HEK293 (cell line): ENCODE results near the gene TSSK3.
A peak's percentile ranks its signal among the peaks of the same experiment; 100 is the strongest.

ENCODE experiments used
- CTCF ChIA-PET: fragments of 350-600 bp; formaldehyde crosslinking; extraction: SDS; loops from one replicate; lab custom pipeline; 2021; ENCODE audit warnings: antibody characterized with exemption; lab: Yijun Ruan, JAX
- POLR2A ChIA-PET: fragments of 300-600 bp; formaldehyde crosslinking; extraction: SDS; loops from one replicate; lab custom pipeline; 2020; ENCODE audit warnings: antibody characterized with exemption, inconsistent platforms; lab: Yijun Ruan, JAX
- H3K27ac ChIP-seq: fragments of 200-500 bp; sonication (Bioruptor generic); 2 replicates; pipeline ENCODE4 v1.5.1; 2014; ENCODE audit warnings: low read depth, low read length, control low read depth, inconsistent platforms; ENCODE audit errors: extremely low read depth
- H3K36me3 ChIP-seq, 2 experiments: fragments of 200-500 bp in 1 of 2; sonication (Bioruptor generic) in 1 of 2; 1 replicate in 1 of 2; 2 replicates in 1 of 2; pipeline ENCODE4 v1.5.1; 2014 to 2017; ENCODE audit warnings: inconsistent platforms in 2 of 2, low read length in 2 of 2; ENCODE audit not compliant: control insufficient read depth in 2 of 2, insufficient read depth in 1 of 2
- H3K4me1 ChIP-seq: fragments of 200-500 bp; sonication (Bioruptor generic); 2 replicates; pipeline ENCODE4 v1.5.1; 2014; ENCODE audit warnings: mild to moderate bottlenecking, low read length, inconsistent platforms; ENCODE audit not compliant: control insufficient read depth, insufficient read depth
- H3K4me3 ChIP-seq: 2 replicates; pipeline ENCODE4 v1.5.1; 2011; ENCODE audit warnings: low read depth, mild to moderate bottlenecking, control low read depth, low read length, moderate library complexity
- H3K9me3 ChIP-seq: fragments of 200-500 bp; sonication (Bioruptor generic); 2 replicates; pipeline ENCODE4 v1.5.1; 2014; ENCODE audit warnings: low read depth, low read length, inconsistent platforms; ENCODE audit not compliant: control insufficient read depth, insufficient read depth
- AEBP2 ChIP-seq: fragments of 450-650 bp; formaldehyde crosslinking; IDR thresholded peaks from 2 replicates; pipeline ENCODE4 v1.5.1; 2016; ENCODE audit warnings: missing biosample characterization, missing genetic modification characterization, borderline replicate concordance
- ATF2 ChIP-seq: fragments of 450-650 bp; formaldehyde crosslinking; IDR thresholded peaks from 2 replicates; pipeline ENCODE4 v1.5.1; 2016; ENCODE audit warnings: missing biosample characterization, missing genetic modification characterization, low read depth
- GFI1B ChIP-seq: fragments of 450-650 bp; formaldehyde crosslinking; IDR thresholded peaks from 2 replicates; pipeline ENCODE4 v1.5.1; 2016; ENCODE audit warnings: missing biosample characterization, missing genetic modification characterization
- GLIS1 ChIP-seq: fragments of 450-650 bp; formaldehyde crosslinking; IDR thresholded peaks from 2 replicates; pipeline ENCODE4 v1.5.1; 2016; ENCODE audit warnings: missing biosample characterization, missing genetic modification characterization
- HIC1 ChIP-seq: fragments of 450-650 bp; formaldehyde crosslinking; IDR thresholded peaks from 2 replicates; pipeline ENCODE4 v1.5.1; 2016; ENCODE audit warnings: missing biosample characterization, missing genetic modification characterization
- KLF1 ChIP-seq: fragments of 450-650 bp; formaldehyde crosslinking; IDR thresholded peaks from 2 replicates; pipeline ENCODE4 v1.5.1; 2016; ENCODE audit warnings: missing biosample characterization, missing genetic modification characterization
- REST ChIP-seq: fragments of 450-650 bp; formaldehyde crosslinking; IDR thresholded peaks from 2 replicates; pipeline ENCODE4 v1.5.1; 2016; ENCODE audit warnings: missing biosample characterization, missing genetic modification characterization
- ZBTB17 ChIP-seq: fragments of 450-650 bp; formaldehyde crosslinking; IDR thresholded peaks from 2 replicates; pipeline ENCODE4 v1.5.1; 2016; ENCODE audit warnings: missing biosample characterization, missing genetic modification characterization
- ZBTB49 ChIP-seq: fragments of 450-650 bp; formaldehyde crosslinking; IDR thresholded peaks from 2 replicates; pipeline ENCODE4 v1.5.1; 2016; ENCODE audit warnings: missing biosample characterization, missing genetic modification characterization, low read depth
- ZFP37 ChIP-seq: fragments of 450-650 bp; formaldehyde crosslinking; IDR thresholded peaks from 2 replicates; pipeline ENCODE4 v1.5.1; 2016; ENCODE audit warnings: missing biosample characterization, missing genetic modification characterization
- ZNF211 ChIP-seq: fragments of 450-650 bp; formaldehyde crosslinking; IDR thresholded peaks from 2 replicates; pipeline ENCODE4 v1.5.1; 2016; ENCODE audit warnings: low read depth, missing biosample characterization, missing genetic modification characterization
- ZNF24 ChIP-seq: fragments of 450-650 bp; formaldehyde crosslinking; IDR thresholded peaks from 2 replicates; pipeline ENCODE4 v1.5.1; 2016; ENCODE audit warnings: missing biosample characterization, missing genetic modification characterization
- ZNF585B ChIP-seq: fragments of 450-650 bp; formaldehyde crosslinking; IDR thresholded peaks from 2 replicates; pipeline ENCODE4 v1.5.1; 2016; ENCODE audit warnings: missing biosample characterization, missing genetic modification characterization
- ZNF701 ChIP-seq: fragments of 450-650 bp; formaldehyde crosslinking; IDR thresholded peaks from 2 replicates; pipeline ENCODE4 v1.5.1; 2016; ENCODE audit warnings: missing biosample characterization, missing genetic modification characterization
- ZNF768 ChIP-seq: fragments of 450-650 bp; formaldehyde crosslinking; IDR thresholded peaks from 2 replicates; pipeline ENCODE4 v1.5.1; 2018; ENCODE audit warnings: missing biosample characterization, mild to moderate bottlenecking, missing genetic modification characterization
- TF ChIP-seq, protein P1 (sequence below): fragments of 450-650 bp; formaldehyde crosslinking; IDR thresholded peaks from 2 replicates; pipeline ENCODE4 v1.5.1; 2017; ENCODE audit warnings: missing biosample characterization, mild to moderate bottlenecking, missing genetic modification characterization, moderate library complexity
- TF ChIP-seq, protein P2 (sequence below): fragments of 450-650 bp; formaldehyde crosslinking; IDR thresholded peaks from 2 replicates; pipeline ENCODE4 v1.5.1; 2017; ENCODE audit warnings: missing biosample characterization, missing genetic modification characterization

The TSSK3 gene

GRCh38 chr1:32337855-32338636 lies 24.3 kb upstream of the TSSK3 start:
- ChIA-PET POLR2A (interaction anchor here (0.6 to 5.8 kb wide), 4 partner anchors 9 to 78 kb away, joined by 4 to 100 read pairs (median 22); partner anchors contain the start of gene BSDC1), CTCF (interaction anchor here (0.6 kb wide), 2 partner anchors 256 to 271 kb away, joined by 3 to 5 read pairs; no protein-coding TSS in a partner anchor)
- Histone ChIP-seq H3K4me1 (no peaks in the 10 kb centered on the region), H3K27ac (no peak overlapping the region), H3K9me3 (no peaks in the 10 kb centered on the region), H3K36me3 (peaks cover 0 to 20% of the 10 kb centered on the region in 2 experiments; a peak in 1 of 3 replicates), H3K4me3 (no peak overlapping the region)
- TF ChIP-seq ATF2 (tag by site-specific recombination) (no peak), ZNF585B (tag by site-specific recombination) (no peak), HIC1 (tag by site-specific recombination) (0 out of 2 replicates have a peak, but pooled peaks have one; percentile 20), AEBP2 (tag by site-specific recombination) (no peak)
- TF ChIP-seq, protein P1, sequence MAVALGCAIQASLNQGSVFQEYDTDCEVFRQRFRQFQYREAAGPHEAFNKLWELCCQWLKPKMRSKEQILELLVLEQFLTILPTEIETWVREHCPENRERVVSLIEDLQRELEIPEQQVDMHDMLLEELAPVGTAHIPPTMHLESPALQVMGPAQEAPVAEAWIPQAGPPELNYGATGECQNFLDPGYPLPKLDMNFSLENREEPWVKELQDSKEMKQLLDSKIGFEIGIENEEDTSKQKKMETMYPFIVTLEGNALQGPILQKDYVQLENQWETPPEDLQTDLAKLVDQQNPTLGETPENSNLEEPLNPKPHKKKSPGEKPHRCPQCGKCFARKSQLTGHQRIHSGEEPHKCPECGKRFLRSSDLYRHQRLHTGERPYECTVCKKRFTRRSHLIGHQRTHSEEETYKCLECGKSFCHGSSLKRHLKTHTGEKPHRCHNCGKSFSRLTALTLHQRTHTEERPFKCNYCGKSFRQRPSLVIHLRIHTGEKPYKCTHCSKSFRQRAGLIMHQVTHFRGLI (tag by site-specific recombination), result peak; percentile 58; the same call in 1 of the 2 replicates

DNA sequence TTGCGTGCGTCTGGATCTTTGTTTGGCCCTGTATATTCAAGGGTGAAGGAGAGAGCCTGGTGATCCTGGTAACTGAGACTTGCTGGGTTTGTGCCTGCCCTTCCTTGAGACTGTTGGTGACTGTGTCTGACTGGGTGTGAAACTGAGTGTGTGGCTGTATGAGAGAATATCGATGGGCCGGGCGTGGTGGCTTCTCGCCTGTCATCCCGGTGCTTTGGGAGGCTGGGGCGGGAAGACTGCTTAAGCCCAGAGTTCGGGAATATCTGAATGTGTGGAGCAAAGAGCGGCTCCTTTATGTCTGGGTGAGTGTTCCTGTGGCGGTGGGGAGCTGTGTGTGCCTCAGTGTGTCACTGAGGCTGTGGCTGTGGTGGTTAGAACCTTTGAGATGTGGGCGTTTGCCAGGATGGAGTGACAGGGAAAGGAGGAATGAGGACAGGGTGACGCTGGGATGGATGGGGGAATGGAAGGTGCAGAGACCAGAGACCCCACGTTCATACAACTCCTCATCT lies 23.6 kb upstream of the TSSK3 start:
- POLR2A ChIA-PET, result no interaction called here
- H3K4me1 ChIP-seq, result no peaks in the 10 kb centered on the region
- TF ChIP-seq ZFP37 (tag by site-specific recombination), result no peak
- TF ChIP-seq GLIS1 (tag by site-specific recombination), result no peak
- no peak for TF ChIP-seq GFI1B (tag by site-specific recombination)
- TF ChIP-seq KLF1 (tag by site-specific recombination), result no peak
- TF ChIP-seq ZBTB17 (tag by site-specific recombination), result no peak
- no peak for TF ChIP-seq ZNF24
- TF ChIP-seq ZNF768, result no peak
- TF ChIP-seq, protein P2, sequence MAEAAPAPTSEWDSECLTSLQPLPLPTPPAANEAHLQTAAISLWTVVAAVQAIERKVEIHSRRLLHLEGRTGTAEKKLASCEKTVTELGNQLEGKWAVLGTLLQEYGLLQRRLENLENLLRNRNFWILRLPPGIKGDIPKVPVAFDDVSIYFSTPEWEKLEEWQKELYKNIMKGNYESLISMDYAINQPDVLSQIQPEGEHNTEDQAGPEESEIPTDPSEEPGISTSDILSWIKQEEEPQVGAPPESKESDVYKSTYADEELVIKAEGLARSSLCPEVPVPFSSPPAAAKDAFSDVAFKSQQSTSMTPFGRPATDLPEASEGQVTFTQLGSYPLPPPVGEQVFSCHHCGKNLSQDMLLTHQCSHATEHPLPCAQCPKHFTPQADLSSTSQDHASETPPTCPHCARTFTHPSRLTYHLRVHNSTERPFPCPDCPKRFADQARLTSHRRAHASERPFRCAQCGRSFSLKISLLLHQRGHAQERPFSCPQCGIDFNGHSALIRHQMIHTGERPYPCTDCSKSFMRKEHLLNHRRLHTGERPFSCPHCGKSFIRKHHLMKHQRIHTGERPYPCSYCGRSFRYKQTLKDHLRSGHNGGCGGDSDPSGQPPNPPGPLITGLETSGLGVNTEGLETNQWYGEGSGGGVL (tag by site-specific recombination), result no peak
- no peak for TF ChIP-seq REST (tag by site-specific recombination)
- no peak for TF ChIP-seq ZBTB49 (tag by site-specific recombination)
- TF ChIP-seq ZNF701 (tag by site-specific recombination), result no peak
- TF ChIP-seq ZNF211 (tag by site-specific recombination), result no peak

More for the DNA sequence above, 23.6 kb upstream of the TSSK3 start:
- H3K27ac ChIP-seq, result no peak overlapping the region
- H3K9me3 ChIP-seq, result no peaks in the 10 kb centered on the region
- CTCF ChIA-PET, result no interaction called here
- peaks cover 0 to 14% of the 10 kb centered on the region in 2 experiments; a peak in 1 of 3 replicates for H3K36me3 ChIP-seq
- no peak overlapping the region for H3K4me3 ChIP-seq
